Activated naive CD4-positive, alpha-beta T cell treated with anti-CD3 and anti-CD28 coated beads, Interleukin-2, amount 50 U/mL, for 72 hours (primary cell): ENCODE measurements around the gene IL21R. TPM values are rescaled to one million over a fixed set of nuclear protein-coding genes. Genes with fewer than 3 reads are reported as not detected.
A peak's percentile ranks its signal among the peaks of the same experiment; 100 is the strongest.

Experiments used
- ATAC-seq, 2 donors: fragments of 150-1000 bp; cut with Tn5 transposase; 2 replicates each; pipeline ENCODE4 v1.10.0; 2021; ENCODE audit warnings: mild to moderate bottlenecking in 2 of 2, moderate library complexity in 2 of 2
- DNase-seq, 2 donors: peaks; one replicate each; pipeline ENCODE4 v3.0.0; 2021 to 2022; ENCODE audit warnings: low spot score in 2 of 2
- H3K27ac Mint-ChIP-seq, 2 donors: one replicate each; pipeline ENCODE4 v1.8.0; 2022; ENCODE audit warnings: mild to moderate bottlenecking in 2 of 2, mixed read lengths in 2 of 2
- H3K36me3 Mint-ChIP-seq, 2 donors: one replicate each; pipeline ENCODE4 v1.8.0; 2022; ENCODE audit warnings: mixed read lengths in 2 of 2
- H3K9me3 Mint-ChIP-seq, 2 donors: one replicate each; pipeline ENCODE4 v1.8.0; 2022; ENCODE audit warnings: mixed read lengths in 2 of 2
- total RNA-seq, 2 donors: library from RNA; stranded (reverse); gene quantifications; one replicate each; pipeline ENCODE4 v1.2.3, GENCODE V29; 2022

IL21R gene
- total RNA-seq, 2 donors from 2014 or later: 103 to 106 TPM

DNA sequence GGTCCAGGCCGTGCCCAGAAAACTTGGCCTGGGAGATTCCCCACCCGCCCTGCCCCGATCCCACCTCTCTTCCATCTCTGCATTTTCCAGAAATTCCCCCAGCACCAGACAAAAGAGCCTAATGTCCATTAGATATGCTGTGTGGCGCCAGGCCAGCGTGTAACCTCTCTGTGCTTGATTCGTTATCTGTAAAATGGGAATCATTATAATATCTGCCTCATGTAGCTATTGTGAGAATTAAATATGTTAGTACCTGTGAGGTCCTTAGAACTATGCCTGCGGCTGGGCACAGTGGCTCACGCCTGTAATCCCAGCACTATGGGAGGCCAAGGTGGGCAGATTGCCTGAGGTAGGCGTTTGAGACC is 33.6 kb upstream of the IL21R start:
- no peak for ATAC-seq
- Mint-ChIP-seq H3K27ac (peak overlapping the region; percentile 97 to 98), H3K36me3 (peaks cover 19 to 53% of the 10 kb centered on the region in 2 donors), H3K9me3 (peaks cover 8 to 15% of the 10 kb centered on the region in 2 donors)
- no peak for DNase-seq

DNA sequence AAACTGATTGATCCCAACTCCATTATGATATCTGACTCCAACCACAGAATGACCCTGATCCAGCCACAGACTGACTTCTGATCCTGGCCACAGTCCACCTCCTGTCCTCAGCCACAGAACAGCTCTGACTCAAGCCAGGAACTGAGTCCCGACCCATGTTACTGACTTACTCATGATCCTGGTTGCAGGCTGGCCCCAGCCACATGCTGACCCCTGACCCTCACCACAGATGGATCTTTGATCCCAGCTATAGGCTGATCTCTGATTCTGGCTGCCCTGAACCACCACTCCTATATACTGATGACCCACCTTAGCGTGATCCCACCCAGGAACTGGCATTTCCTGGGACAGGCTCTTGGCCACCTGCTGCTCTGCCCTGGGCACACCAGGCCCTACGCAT is 32.2 kb upstream of the IL21R start:
- Mint-ChIP-seq H3K36me3 (peaks cover 10 to 38% of the 10 kb centered on the region in 2 donors), H3K9me3 (peaks cover 8 to 15% of the 10 kb centered on the region in 2 donors), H3K27ac (peak overlapping the region; percentile 20 to 98)
- DNase-seq (peak in 1 of 2 donors; percentile 75), ATAC-seq (peak in 1 of 2 donors; percentile 23)

DNA sequence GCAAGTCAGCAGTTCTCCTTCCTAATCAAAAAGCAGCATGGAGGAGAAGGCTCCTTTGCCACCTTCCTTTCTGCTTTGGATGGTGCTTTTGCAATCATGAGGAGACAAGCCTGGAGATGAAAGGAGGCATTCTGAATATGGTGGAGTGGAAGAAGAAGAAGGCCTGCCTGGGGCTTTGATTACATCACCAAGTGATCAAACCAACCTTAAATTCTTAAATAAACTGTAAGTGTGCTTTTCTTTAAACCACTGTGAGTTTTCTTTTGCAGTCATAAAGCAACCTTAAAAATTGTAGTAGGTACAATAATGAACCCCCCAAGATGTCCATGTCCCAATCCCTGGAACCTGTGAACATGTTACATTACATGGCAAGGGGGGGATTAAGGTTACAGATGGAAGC is 31.7 kb upstream of the IL21R start:
- ATAC-seq: no peak
- peak overlapping the region; percentile 39 to 98 for H3K27ac Mint-ChIP-seq
- no peak for DNase-seq
- H3K9me3 Mint-ChIP-seq: peaks cover 8 to 15% of the 10 kb centered on the region in 2 donors
- H3K36me3 Mint-ChIP-seq: peaks cover 10 to 33% of the 10 kb centered on the region in 2 donors

DNA sequence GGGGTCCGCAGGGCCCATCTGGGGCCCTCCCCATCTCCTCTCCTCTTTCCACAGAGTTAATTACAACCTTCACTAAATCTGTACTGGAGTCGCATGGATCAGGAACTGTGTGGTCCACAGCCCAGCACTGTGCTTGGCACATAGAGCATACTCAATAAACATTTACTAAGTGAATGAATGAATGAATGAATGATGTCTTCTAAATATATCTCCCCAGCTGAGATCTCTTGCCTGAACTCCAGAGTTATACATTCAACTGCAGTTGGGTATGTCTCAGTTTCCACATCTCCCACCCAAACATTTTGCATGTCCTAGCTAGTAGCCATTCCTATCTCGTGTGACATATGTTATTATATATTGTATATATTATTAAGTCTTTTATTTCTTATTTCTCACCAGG is 28.7 kb upstream of the IL21R start:
- DNase-seq (no peak), ATAC-seq (no peak)
- Mint-ChIP-seq H3K36me3 (peaks cover 10 to 24% of the 10 kb centered on the region in 2 donors), H3K9me3 (peaks cover 8 to 15% of the 10 kb centered on the region in 2 donors), H3K27ac (no peak overlapping the region)

DNA sequence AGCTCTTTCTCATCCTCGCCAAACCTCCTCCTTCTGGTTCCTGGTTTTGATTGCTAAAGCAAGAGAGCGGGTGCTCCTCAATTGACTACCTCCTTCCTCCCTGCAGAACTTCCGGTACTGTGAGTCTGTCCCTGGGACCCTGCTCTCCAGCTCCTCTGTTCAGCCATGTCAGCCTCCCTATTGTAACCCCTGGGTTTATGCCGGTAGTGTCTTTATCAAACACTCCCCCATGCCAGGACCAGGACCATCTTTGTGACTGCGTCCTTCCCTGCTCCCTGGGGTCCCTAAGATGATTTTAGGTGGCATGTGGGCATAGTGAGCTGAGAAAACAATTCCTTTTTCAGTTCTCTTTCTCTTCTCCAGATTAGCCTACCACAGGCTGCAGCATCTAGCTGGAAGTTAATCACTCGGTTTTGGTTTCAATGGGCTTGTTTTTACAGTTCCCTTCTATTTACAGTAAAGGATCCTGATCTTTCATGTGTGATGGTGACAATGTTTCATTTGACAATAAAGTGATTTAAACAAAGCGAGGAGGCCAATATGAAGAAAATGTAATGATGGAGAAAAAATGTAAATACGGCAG is 27.7 kb upstream of the IL21R start:
- Mint-ChIP-seq H3K27ac (no peak overlapping the region), H3K9me3 (peaks cover 8 to 15% of the 10 kb centered on the region in 2 donors), H3K36me3 (peaks cover 10 to 20% of the 10 kb centered on the region in 2 donors)
- ATAC-seq (peak; percentile 30 to 55), DNase-seq (no peak)

DNA sequence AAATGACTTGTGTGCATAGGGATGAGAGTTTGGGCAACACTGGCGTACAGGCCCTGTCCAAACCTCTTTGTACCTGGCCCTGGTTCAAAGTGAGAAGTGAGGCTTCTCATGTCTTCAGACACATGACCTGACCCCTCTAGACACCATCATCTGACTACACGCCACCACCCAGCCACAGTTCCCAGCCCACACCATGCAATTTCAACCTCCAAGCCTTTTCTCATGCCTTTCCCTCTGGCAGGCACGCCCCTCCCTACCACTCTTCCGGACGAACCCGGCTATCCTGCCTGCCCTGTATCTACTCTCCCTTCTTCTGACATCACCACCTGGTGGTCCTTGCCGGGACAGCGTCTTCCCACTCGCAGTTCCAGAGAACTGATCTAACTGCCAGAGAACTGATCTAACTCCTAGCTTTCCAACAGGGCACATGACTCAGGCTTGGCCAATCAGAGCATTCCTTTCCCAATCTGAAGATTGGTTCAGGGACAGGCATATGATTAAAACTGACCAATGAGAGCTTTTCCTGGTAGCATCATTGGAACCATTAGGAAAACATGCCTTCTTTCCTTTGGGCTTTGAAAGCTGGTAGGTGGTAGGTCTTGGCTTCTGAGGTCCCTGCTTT is 27.1 kb upstream of the IL21R start:
- Mint-ChIP-seq H3K27ac (no peak overlapping the region), H3K36me3 (peaks cover 9 to 16% of the 10 kb centered on the region in 2 donors), H3K9me3 (peaks cover 8 to 9% of the 10 kb centered on the region in 2 donors)
- ATAC-seq (peak; percentile 59 to 69), DNase-seq (peak; percentile 60 to 76)

DNA sequence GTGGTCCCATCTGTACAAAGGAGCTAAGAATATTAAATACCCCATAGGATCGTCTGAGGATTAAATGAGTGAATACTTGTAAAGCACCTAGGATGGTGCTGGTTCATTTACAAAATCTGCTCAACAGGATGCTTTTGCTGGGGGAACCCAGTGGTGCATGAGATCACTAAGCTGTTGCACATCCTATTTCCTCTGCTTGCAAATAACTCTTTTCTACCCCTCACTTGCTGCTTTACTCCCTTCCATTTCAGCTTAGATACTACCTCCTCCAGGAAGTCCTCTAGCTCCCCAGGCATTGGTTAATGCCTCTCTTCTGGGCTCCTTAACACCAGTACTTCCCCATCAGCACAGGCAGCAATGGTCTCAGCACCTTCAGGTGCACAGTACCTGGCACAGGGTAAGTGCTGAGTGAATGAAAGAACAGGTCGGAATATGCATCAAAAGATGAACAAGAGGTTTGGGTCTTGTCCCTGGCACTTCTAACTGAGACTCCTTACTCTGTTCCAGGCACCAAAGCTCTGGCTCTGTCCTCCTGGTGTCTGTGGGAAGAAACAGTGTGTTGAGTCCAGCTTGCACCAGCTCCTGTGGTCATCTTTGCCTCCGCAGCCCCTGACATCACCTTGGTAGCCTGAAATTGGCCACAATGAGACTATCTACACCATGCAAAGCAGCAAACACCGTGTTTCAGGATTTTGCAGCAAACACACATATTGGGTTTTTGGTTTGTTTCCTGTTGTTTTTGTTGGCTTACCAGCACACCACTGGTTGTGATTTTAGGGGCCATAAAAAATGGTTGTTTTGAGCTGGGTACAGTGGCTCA is 24.1 kb upstream of the IL21R start:
- Mint-ChIP-seq H3K27ac (peak overlapping the region; percentile 84 to 97), H3K36me3 (peaks cover 0 to 23% of the 10 kb centered on the region in 2 donors), H3K9me3 (peaks cover 0 to 3% of the 10 kb centered on the region in 2 donors)
- ATAC-seq (peak; percentile 4 to 10), DNase-seq (no peak)

DNA sequence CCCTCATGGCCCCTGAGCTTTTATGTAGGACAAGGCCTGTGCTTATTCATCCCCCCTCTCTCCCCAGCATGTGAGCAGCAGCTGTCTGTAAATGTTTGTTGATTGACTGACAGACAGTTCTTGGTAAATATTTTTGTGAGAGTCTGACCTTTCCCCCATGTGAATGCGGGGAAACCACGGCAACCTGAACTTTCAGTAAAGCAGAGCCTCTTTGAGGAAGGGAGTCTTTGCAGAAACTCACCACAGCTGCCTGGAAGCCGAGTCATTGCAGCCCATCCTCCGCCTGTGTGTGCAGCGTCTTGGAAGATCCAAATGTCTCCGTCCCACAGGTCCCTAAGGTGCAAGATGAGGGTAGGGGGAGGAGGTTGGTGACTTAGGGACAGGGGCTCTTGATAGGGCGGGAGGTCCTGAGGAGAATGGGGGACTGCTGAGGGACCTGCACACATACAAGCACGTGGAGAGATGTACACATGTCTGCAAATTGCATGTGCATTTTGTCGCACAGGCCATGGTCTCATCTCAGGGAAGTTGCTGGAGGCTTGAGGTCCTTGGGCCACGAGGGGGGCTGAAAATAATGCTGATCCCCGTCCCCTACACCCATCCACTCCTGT is 23.0 kb upstream of the IL21R start:
- ATAC-seq: peak; percentile 19 to 61
- peaks cover 0 to 8% of the 10 kb centered on the region in 2 donors for H3K9me3 Mint-ChIP-seq

GRCh38 chr16:27379919-27380318 is 22.1 kb upstream of the IL21R start:
- Mint-ChIP-seq H3K36me3 (peaks cover 9 to 41% of the 10 kb centered on the region in 2 donors), H3K27ac (no peak overlapping the region), H3K9me3 (peaks cover 0 to 17% of the 10 kb centered on the region in 2 donors)
- no peak for DNase-seq
- no peak for ATAC-seq

More for the DNA sequence above, 23.0 kb upstream of the IL21R start:
- DNase-seq: peak; percentile 55 to 64
- Mint-ChIP-seq H3K36me3 (peaks cover under 1 to 32% of the 10 kb centered on the region in 2 donors), H3K27ac (peak overlapping the region; percentile 84 to 97)

DNA sequence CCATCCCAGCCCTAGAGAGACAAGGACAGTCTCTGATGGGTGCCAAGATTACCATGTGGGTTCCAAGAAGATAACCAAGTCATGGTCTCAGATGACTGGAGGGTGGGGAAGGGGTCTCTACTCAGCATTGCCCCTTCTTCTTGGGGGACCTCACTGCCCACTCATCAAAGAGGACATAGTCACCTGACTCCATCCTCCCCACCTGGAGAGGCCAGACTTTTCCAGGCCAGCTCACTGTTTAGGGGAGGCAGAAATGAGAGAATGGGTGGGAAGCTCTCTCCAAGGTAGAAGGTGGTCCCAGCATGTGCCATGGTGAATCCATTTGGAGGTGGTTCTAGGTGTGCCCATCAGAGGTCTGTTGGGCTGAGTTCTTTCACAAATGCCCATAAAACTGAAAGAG is 20.7 kb upstream of the IL21R start:
- ATAC-seq (no peak), DNase-seq (no peak)
- peaks cover 9 to 44% of the 10 kb centered on the region in 2 donors for H3K36me3 Mint-ChIP-seq
- peaks cover 0 to 18% of the 10 kb centered on the region in 2 donors for H3K9me3 Mint-ChIP-seq
- H3K27ac Mint-ChIP-seq: no peak overlapping the region

DNA sequence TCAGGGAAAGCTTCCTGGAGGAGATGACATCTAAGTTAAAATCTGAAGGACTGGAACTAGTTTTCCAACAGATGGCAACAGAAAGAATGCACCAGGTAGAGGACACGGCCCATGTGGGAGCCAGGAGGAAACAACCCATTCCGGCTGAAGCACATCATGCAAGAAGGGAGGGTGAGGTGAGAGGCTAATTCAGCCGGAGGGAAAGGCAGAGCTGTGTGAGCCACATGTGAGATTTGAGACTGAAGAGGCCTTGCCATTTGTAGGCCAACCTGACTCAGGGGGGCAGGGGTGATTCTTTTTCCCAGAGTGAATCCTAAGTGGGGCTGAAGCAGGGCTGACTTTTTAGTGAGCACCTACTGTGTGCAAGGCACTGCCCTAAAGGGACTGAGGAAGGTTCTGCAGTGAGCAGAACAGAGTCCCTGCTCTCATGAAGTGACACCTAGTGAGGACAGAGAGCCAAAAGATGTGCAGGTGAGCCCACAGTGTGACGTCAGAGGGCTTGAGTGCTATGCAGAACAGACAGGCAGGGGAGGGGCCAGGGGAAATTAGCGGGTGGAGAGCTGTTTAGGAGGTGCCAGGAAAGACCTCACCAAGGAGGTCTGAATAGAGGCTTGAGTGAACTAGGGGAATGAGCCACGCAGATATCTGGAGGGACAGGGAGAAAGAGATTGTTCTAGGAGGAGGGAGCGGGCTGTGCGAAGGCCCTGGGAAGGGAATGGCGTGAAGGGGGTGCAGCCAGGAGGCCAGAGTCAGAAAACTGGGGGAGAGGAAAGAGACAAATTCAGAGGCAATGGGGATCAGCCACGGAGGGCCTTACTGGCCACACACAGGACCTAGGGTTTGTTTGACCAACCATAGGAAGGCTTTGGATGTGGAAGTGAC is 19.8 kb upstream of the IL21R start:
- DNase-seq (no peak), ATAC-seq (no peak)
- peaks cover 9 to 51% of the 10 kb centered on the region in 2 donors for H3K36me3 Mint-ChIP-seq
- H3K27ac Mint-ChIP-seq: peak overlapping the region; percentile 29 to 72
- peaks cover 0 to 26% of the 10 kb centered on the region in 2 donors for H3K9me3 Mint-ChIP-seq

- DNase-seq: no peak
- Mint-ChIP-seq H3K27ac (no peak overlapping the region), H3K36me3 (peaks cover 9 to 59% of the 10 kb centered on the region in 2 donors), H3K9me3 (peaks cover 0 to 30% of the 10 kb centered on the region in 2 donors)
- ATAC-seq: no peak
Measured at GRCh38 chr16:27383556-27384243, 18.3 kb upstream of the IL21R start.

GRCh38 chr16:27384425-27384824 is 17.5 kb upstream of the IL21R start:
- ATAC-seq: no peak
- H3K36me3 Mint-ChIP-seq: peaks cover 9 to 67% of the 10 kb centered on the region in 2 donors
- no peak overlapping the region for H3K27ac Mint-ChIP-seq

GRCh38 chr16:27385398-27385797 is 16.6 kb upstream of the IL21R start:
- H3K27ac Mint-ChIP-seq: no peak overlapping the region
- H3K36me3 Mint-ChIP-seq: peaks cover 9 to 70% of the 10 kb centered on the region in 2 donors
- ATAC-seq (no peak), DNase-seq (no peak)
- peaks cover 3 to 39% of the 10 kb centered on the region in 2 donors for H3K9me3 Mint-ChIP-seq

More at GRCh38 chr16:27384425-27384824, 17.5 kb upstream of the IL21R start:
- no peak for DNase-seq
- H3K9me3 Mint-ChIP-seq: peaks cover under 1 to 36% of the 10 kb centered on the region in 2 donors

DNA sequence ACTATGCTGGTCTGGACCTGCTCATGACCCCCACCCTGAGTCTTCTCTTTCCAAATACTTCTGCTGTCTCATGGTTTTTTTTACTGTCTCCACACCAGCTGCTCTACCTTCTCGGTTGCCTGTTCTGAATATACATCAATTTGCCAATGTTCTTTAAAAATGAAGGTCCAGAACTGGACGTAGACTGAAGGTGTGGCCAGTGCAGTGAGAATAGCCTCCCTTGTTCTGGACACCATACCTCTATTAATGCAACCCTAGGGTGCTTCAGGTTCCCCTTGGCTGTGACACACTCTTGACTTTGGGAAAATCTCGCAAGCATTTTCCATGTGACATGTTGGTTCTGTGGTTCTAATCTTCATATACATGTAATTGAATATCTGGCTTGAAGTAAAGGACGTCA is 15.3 kb upstream of the IL21R start:
- no peak for DNase-seq
- H3K27ac Mint-ChIP-seq: peak overlapping the region in 1 of 2 donors; percentile 91
- peaks cover 13 to 70% of the 10 kb centered on the region in 2 donors for H3K36me3 Mint-ChIP-seq
- H3K9me3 Mint-ChIP-seq: peaks cover 8 to 42% of the 10 kb centered on the region in 2 donors
- no peak for ATAC-seq
